GM19455 (cell line): Measurements from ENCODE around the gene DRD2.

Source experiments
- ATAC-seq: cut with Tn5 transposase; IDR thresholded peaks from one replicate; pipeline ENCODE4 v1.9.1; 2021; ENCODE audit not compliant: unreplicated experiment

The DRD2 gene

GRCh38 chr11:113447621-113448315, 27.4 kb downstream of the DRD2 start:
- no peak for ATAC-seq

GRCh38 chr11:113446938-113447337, 28.3 kb downstream of the DRD2 start:
- ATAC-seq, result no peak

GRCh38 chr11:113446112-113446511, 29.1 kb downstream of the DRD2 start:
- peak; percentile 70 for ATAC-seq

- ATAC-seq, result no peak
Observed at GRCh38 chr11:113444502-113445123, 30.6 kb downstream of the DRD2 start.

- ATAC-seq, result no peak
Observed at GRCh38 chr11:113440816-113441215, 34.4 kb downstream of the DRD2 start.

- ATAC-seq, result no peak
Observed at GRCh38 chr11:113436672-113437252, 38.4 kb downstream of the DRD2 start.

- ATAC-seq, result no peak
Observed at GRCh38 chr11:113435190-113435968, 39.8 kb downstream of the DRD2 start.

GRCh38 chr11:113431746-113432145, 43.5 kb downstream of the DRD2 start:
- ATAC-seq, result no peak

- ATAC-seq, result no peak
Observed at GRCh38 chr11:113426686-113427085, 48.5 kb downstream of the DRD2 start.

GRCh38 chr11:113420808-113421207, 54.4 kb downstream of the DRD2 start:
- ATAC-seq, result no peak

GRCh38 chr11:113419454-113420003, 55.7 kb downstream of the DRD2 start:
- ATAC-seq, result no peak

- ATAC-seq, result peak; percentile 75
Observed at GRCh38 chr11:113417428-113417827, 57.8 kb downstream of the DRD2 start.

GRCh38 chr11:113415343-113415742, 59.9 kb downstream of the DRD2 start:
- ATAC-seq, result no peak

- no peak for ATAC-seq
Observed at GRCh38 chr11:113412675-113413074, 62.5 kb downstream of the DRD2 start.

GRCh38 chr11:113411536-113411935, 63.7 kb downstream of the DRD2 start:
- ATAC-seq, result no peak

- ATAC-seq, result no peak
Observed at GRCh38 chr11:113410414-113411135, 64.6 kb downstream of the DRD2 start.

- no peak for ATAC-seq
Observed at GRCh38 chr11:113409526-113409925, 65.7 kb downstream of the DRD2 start.

GRCh38 chr11:113408887-113409286, 66.3 kb downstream of the DRD2 start:
- no peak for ATAC-seq

GRCh38 chr11:113408206-113408605, 67.0 kb downstream of the DRD2 start:
- ATAC-seq, result no peak

GRCh38 chr11:113407163-113407562, 68.0 kb downstream of the DRD2 start:
- no peak for ATAC-seq
